NOMO-1 treated with DMSO at 0.1 percent for 48 hours (cell line): ENCODE results near the gene TMEM59.
A peak's percentile ranks its signal among the peaks of the same experiment; 100 is the strongest.
"Not testable (repeated sequence)": the region's sequence is repeated elsewhere in the genome, so short reads cannot be mapped to it uniquely, and the experiment has no call there.

ENCODE experiments used
- DNase-seq: peaks from one replicate; lab custom pipeline; 2025; ENCODE audit not compliant: unreplicated experiment; lab: John Stamatoyannopoulos, UW

The TMEM59 gene

DNA sequence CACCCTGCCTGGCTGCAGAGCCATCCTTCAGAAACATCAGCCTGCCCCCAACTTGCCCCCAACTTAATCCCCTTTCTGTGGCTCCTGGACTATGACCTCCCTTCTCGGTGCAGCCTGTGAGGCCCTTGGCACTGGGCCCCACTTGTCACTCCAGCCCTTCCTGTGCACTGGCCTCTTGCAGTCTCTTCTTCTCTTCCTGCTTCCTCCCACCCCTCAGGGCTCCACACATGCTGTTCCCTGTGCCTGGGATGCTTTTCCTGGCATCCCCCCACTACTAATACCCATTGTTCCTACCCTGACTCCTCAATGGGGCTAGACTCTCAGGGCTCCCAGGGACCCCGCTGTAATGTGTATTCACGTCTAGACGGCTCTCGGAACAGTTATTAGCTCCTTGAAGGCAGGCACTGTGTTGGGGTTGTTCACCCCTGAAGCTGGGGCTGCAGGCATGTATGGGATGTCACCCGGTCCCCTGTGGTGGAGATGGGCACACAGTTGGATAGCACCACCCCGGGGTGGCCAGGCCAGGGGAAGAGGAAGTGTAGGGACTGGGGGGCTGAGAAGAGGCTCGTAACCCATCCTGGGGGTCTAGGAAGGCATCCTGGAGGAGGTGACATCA lies 39.5 kb downstream of the TMEM59 start:
- no peak for DNase-seq

DNA sequence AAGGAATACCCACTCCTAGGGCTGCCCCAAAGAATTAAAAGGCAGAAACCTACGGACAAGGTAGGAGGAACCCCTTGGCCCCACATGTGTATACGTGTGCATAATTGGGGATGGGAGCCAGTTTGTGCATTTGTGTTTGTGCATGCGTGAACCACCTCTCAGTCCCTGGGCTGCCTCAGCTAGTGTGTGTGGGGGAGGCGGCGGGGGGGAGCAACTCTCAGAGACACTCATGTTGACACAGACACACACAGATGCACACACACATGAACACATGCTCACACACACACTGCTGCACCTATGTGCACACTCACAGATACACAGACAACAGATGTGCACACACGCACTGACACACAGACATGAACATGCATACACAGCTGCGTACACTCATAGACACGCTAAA lies 40.1 kb downstream of the TMEM59 start:
- DNase-seq: no peak

DNA sequence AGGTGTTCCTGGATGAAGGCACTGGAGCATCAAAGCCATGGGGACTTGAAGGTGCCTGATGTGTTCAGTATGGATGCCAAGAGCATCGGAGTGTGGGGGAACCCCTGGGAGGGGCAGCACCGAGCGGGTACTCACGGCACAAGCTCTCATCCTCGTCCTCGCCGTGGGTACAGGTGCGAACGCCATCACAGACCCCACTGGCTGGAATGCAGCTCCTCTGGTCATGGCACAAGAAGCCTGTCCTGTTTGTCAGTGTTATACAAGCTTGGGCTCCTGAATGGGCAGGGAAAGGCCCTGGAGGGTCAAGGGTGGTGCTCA lies 41.0 kb downstream of the TMEM59 start:
- no peak for DNase-seq

DNA sequence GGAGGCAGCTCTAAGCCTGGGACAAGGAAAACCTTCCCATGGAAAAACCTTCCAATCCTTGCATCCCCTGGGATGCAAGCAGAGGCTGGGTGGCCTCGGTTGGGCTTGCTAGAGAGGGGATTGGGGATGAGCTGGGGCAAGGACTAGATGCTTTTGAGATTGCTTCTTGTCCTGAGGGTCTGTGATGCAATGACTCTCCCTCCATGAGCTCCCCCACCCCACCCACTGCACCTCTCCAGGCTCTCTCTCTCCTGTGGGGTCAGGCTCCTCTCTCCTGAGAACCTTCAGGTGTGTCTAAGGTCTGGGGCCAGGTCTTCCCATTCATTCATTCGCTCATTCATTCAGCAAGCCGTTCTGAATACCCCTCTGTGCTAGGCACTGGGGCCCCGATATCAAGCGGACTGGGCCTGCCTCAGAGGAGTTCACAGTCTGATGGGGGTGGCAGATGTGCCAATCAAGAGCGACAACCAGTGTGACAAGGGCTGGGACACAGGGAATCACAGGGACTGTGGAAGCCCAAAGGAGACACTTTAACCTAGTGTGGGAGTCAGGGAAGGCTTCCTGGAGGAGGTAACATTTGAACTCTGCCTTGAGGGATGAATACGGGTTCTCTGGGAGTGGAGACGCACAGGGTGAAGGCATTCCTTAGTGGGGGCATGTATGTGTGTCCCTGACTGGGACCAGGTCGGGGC lies 41.5 kb downstream of the TMEM59 start:
- DNase-seq: no peak

DNA sequence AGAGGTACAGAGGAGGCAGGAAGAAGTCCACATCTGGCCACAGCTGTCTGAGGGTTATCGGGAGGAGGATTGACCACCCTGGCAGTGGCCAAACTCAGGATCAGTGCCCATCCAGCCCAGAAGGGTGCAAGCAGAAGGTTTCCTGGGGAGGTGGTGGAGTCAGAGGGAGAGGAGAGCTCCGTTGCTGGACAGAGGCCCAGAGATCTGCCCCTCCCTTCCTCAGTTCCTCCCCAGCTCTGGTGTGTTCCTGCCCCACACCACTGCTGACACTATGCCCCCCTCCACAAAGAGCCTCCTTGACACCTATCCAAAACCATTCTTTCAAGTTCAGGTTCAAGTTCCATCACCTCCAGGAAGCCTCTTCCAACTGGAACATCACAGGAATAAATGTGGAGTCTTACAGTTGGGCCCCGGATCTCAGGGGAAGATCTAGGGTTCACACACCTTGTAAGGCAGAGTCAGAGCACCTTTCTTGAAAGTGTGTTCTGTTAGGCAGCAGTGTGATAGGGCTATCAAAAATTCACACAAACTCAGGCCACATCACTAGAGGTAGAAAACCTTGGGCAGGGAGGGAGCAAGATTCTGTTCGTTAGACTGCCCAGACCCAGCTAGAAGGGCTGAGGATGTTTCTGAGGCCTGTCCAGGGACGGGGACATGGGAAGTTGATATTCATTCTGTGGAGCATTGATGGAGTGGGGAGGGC lies 42.4 kb downstream of the TMEM59 start:
- DNase-seq: no peak

DNA sequence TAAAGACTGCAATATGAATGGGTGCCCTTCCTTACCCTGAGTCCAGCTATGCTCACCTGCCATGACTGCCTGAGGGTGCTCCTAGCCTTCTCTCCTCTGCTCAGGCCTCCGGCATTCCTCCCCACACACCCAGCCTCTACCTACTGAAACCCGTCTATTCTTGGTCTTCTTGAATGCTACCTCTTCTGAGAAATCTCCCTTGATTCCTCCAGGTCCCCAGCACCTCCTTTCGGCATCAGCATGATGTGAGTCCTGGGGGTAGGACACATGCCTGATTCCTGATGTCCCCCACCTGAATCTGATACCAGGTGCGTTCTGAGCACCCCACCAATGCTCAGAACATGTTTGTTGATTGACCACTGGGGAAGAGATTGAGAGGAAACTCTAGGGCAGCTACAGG lies 43.6 kb downstream of the TMEM59 start:
- no peak for DNase-seq

DNA sequence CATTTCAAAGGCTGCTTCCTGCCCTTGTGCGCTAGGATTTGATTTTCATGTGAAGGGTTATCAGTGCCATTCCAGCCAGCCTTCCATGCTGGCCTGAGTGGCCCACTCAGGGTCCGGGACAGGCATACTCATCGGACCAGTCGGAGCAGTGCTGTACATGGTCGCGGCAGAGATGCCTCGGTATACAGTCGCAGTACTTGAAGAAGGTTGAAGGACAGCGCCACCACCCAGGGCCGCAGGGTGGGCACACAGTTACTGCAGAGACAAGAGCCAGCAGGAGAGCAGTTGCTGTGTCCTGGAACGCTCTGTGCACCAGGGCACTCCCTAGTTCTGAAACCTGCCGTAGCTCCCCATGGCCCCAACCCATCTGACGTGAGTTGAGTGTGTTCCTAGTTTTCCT lies 44.1 kb downstream of the TMEM59 start:
- DNase-seq: no peak

DNA sequence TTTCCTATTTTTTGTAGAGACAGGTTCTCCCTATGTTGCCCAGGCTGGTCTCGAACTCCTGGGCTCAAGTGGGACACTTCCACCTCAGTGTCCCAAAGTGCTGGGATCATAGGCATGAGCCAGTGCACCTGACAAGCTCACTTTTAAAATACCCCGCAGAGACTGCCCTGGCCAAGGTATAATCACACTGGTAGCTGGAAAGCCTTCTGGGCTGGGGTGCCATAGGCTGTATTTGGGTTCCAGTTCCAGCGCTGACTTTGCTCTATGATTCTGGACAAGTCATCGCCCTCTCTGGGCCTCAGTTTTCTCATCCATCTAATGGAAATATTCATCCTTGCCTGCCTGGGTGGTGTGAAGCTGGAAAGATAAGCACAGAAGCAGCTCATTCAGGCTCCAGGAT lies 45.4 kb downstream of the TMEM59 start:
- DNase-seq: no peak

DNA sequence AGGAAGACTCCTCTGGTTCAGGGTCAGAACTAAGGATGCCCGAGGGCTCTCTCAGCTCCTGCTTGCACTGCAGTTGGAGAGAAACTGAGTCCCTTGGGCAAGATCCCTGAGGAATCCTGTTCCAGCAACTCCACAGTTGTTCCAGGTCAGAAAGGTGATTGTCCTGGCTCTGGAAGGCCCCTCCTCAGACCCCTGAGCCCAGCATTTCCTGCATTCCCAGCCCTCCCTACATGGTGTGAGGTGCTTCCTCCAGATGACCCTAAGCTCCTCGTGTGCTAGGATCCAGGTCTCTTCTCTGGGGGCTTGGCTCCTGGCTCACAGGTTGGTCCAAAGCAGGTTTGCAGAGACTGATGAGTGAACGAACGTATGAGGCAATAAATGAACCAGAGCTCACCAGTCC lies 46.5 kb downstream of the TMEM59 start:
- no peak for DNase-seq

DNA sequence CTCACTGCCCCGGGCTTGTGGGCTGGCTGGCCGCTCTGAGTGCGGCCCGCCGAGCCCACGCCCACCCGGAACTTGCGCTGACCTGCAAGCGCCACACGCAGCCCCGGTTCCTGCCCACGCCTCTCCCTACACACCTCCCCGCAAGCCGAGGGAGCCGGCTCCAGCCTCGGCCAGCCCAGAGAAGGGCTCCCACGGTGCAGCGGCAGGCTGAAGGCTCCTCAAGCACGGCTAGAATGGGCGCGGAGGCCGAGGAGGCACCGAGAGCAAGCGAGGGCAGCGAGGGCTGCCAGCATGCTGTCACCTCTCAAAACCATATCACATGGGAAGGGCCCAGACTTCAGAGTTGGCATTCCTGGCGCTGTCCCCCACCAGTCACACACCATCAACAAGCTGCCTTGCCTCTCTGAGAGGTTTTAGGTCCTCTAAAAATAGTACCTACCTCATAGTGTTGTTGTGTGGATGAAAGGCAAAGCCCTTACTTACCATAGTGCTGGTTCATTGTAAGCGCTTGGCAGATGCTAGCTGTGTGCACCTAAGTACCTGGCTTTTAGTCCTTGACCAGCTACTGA lies 48.4 kb downstream of the TMEM59 start:
- no peak for DNase-seq

DNA sequence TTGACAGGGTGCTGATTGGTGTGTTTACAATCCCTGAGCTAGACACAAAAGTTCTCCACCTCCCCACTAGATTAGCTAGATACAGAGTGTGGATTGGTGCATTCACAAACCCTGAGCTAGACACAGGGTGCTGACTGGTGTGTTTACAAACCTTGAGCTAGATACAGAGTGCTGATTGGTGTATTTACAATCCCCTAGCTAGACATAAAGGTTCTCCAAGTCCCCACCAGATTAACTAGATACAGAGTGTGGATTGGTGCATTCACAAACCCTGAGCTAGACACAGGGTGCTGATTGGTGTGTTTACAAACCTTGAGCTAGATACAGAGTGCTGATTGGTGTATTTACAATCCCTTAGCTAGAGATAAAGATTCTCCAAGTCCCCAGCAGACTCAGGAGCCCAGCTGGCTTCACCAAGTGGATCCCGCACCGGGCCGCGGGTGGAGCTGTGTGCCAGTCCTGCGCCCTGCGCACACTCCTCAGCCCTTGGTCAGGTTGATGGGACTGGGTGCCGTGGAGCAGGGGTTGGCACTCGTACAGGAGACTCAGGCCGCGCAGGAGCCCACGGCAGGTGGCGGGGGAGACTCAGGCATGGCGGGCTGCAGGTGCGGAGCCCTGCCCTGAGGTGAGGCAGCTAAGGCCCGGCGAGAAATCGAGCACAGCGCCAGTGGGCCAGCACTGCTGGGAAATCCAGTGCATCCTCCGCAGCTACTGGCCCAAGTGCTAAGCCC lies 49.1 kb downstream of the TMEM59 start:
- DNase-seq: not testable (repeated sequence)

DNA sequence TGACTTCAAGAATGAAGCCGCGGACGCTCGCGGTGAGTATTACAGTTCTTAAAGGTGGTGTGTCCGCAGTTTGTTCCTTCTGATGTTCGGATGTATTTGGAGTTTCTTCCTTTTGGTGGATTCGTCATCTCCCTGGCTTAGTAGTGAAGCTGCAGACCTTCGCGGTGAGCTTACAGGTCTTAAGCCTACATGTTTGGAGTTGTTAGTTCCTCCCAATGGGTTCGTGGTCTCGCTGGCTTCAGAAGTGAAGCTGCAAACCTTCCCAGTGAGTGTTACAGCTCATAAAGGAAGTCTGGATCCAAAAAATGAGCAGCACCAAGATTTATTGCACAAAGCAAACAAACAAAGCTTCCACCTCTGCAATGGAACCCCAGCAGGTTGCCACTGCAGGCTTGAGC lies 49.8 kb downstream of the TMEM59 start:
- DNase-seq: no peak

DNA sequence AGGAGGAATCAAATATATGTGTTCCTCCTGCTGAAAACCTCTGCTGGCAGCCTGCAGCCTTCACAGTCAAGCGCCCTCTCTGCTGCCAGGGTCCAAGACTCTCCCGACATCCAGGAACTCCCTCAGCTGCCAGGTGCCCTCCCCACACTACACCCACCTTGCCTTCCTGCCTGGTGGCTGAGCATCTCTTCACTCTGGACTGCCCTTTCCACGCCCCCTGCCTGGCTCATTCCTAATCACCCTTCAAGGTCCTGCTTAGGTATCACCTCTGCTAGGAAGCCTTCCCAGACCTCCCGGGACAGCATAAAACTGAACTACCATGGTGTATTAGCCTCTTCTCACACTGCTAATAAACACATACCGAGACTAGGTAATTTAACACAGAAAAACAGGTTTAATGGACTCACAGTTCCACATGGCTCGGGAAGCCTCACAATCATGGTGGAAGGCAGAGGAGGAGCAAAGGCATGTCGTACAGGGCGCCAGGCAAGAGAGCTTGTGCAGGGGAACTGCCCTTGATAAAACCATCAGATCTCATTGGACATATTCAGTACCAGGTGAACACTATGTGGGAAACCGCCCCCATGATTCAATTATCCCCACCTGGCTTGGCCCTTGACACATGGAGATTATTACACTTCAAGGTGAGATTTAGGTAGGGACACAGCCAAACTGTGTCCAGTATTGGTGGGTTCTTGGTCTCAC lies 50.3 kb downstream of the TMEM59 start:
- DNase-seq: no peak

DNA sequence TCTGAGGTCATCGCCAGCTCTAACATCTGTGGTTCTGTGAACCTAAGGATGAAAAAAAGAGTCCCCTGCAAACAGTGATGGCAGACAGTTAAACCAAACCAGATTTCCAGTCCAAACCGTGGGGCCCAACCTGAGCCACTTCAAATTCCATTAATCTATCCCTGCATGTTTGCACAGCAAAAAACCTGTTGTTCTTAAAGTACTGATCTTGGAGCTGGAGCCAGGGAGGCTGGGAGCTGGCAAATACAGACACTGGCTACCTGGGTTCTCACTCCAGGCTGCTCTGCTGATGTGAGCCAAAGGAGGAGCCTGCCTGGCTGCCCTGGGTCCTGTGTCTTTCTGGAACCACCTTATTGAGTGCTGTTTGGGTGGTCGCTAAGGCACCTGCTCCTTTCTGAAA lies 51.4 kb downstream of the TMEM59 start:
- DNase-seq: no peak

DNA sequence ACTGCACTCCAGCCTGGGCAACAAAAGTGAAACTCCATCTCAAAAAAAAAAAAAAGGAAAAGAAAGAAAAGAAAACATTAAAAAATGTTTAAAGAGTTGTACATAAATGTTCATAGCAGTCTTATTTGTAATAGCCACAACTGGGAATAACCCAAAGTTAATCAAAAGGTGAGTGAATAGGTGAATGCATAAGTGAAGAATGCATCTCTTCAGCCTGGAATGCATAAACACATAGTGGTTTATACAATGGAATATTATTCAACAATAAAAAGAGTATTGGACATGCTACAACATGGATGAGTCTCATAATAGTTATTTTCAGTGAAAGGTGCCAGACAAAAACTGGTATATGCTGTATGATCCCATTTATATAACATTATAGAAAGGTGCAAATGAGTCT lies 53.1 kb downstream of the TMEM59 start:
- no peak for DNase-seq

DNA sequence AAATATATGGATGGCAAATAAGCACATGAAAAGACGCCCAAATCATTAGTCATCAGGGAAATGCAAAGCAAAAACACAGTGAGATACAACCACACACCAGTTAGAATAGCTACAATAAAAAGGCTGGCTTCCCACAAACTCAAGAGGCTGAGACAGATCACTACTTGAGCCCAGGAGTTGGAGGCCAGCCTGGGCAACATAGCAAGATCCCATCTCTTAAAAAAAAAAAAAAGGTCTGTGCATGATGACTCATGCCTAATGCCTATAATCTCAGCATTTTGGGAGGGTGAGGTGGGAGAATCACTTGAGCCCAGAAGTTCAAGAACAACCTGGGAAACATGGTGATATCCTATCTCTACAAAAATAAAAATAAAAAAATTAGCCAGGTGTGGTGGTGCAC lies 54.8 kb downstream of the TMEM59 start:
- DNase-seq: no peak

DNA sequence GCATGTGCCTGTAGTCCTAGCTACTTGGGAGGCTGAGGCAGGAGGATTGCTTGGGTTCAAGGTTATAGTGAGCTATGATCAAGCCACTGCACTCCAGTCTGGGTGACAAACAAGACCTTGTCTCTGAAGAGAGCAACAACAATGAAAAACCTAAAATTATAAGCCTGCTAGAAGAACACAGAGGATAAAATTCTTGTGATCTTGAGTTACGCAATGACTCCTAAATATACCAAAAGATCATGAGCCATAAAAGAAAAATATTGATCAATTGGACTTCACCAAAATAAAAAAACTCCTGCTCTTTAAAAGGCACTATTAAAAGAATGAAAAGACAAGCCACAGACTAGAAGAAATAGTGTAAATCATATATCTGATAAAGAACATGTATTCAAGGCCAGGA lies 57.3 kb downstream of the TMEM59 start:
- DNase-seq: no peak

DNA sequence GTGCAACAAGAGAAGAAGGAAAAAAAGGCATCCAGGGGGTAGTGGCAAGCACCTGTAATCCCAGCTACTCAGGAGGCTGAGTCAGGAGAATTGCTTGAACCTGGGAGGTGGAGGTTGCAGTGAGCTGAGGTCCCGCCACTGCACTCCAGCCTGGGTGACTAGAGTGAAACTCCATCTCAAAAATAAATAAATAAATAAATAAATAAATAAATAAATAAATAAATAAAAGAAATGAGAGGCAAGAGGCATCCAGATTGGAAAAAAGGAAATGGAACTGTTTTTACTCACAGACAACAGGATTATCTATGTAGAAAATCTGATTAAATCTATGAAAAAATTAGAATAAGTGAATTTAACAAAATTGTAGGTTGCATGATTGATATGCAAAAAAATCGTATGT lies 58.5 kb downstream of the TMEM59 start:
- not testable (repeated sequence) for DNase-seq

DNA sequence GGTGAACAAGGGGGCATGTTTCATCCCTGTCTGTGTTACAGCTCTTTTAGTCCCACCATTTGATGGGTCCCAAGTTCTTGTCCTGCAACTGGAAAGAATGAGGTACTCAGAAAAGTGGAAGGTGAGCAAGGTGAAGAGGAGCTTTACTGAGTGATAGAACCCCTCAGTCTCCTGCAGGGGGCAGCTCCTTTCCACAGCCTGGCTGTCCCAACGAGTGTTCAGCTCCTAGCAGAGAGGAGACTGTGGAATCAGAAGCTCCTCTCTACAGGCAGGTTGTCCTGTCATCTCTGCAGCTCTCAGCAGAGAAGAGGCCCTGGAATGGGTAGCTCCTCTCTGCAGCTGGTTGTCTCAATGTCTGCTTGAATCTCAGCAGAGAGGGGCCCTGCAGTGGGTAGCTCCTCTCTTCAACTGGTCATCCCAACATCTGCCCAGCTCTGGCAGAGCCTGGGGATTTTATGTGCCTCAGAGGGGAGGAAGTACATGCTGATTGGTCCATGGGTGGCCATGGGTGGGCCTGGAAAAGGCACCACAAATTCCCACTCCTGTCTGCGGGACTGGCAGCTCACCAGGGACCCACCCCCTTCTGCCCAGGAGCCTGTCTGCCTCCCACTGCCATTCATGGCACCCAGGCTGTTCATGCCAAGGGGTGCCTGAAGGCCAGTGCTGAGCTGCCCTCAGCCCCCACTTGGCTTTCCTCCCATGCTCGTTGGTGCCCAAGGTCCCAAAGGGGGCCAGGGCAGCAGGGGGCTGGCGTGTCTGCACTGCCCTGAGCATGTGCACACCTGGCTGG lies 60.7 kb downstream of the TMEM59 start:
- no peak for DNase-seq

DNA sequence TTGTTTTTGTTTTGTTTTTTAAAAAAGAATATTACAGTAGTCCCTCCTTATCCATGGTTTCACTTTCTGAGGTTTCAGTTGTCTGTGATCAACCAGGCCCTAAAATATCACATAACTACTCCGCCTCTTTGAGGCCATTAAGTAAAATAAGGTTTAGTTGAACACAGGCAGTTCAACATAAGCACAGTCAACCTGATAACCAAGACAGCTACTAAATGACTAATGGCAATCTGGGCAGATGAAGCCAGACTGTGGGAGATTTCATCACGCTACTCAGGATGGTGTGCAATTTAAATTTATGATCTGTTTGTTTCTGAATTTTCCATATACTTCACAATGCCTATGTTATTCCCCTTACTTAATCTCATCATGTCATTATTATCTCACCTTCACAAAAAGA lies 65.1 kb downstream of the TMEM59 start:
- peak; percentile 35 for DNase-seq
